ENCODE measurements around the gene CA12.

Gene CA12

DNA sequence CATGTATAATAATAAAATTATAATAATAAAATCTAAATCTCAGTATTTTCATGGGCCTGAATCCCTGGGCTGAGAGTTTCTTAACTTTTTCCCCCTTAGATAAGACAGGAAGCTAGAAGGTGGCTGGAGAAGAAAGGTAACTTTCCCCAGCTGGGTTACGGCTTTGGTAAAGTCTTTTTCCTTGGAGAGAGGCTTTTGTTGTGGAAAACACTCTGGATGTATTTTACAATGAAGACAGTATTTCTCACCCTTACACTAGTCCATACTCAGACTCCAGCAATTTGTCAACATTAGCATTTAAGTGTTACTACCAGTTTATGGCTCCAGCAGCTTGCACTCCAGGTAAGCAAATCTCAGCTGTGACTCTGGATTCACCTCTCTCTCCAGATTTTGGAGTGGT, 69.4 kb downstream of the CA12 start:
- no peak for DNase-seq

DNA sequence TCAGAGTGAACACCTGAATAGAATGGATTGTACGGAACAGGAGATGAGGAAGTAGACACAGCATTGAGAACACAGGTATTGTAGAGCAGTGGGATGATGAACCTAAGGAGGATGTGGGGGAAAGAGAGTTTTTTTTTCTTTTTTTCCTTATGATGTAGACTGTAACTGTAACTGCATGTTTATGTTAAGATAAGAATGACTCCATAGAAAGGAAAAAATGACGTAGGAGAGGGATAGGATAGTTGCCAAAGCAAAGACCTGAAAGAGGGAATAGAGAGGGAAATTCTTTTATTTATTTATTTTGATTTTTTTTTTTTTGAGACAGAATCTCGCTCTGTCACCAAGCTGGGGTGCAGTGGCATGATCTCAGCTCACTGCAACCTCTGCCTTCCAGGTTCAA, 71.0 kb downstream of the CA12 start:
- DNase-seq: no peak

DNA sequence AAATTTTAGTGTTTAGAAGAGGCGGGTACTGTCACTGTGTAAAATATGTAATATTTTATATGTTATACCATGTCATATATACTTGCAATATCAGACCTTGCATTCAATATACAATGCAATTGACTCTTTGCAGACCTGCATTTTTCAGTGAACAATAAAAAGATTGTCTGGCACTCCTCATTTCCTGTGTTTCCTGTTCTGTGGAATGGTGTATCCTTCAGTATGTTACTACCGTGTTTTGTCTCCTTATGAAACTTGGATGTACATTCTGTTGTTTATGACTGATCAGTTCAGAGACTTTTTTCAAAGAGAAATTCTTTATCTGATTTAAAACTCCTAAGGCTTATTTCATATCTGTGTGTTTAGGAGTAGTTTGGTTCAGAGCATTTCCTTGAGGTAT, 72.7 kb downstream of the CA12 start:
- no peak for DNase-seq

DNA sequence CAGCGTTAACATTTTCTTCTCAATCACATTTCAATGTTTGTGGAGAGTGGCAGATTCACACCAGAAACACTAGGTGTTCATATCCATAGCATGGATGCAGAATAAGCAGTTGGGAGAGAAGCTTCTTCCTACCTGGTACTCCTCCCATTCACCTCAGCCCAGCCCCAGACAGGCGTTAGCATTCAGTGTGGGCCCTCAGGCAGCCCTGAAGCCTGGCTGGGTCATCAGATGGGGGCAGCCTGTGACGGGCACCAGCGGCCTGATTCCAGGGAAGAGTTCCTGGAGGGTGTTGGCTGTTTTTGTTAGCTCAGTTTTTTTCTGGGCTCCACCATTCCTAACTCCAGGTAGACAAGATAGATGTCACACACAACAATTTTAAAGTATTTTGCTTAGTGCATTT, 73.2 kb downstream of the CA12 start:
- no peak for DNase-seq

DNA sequence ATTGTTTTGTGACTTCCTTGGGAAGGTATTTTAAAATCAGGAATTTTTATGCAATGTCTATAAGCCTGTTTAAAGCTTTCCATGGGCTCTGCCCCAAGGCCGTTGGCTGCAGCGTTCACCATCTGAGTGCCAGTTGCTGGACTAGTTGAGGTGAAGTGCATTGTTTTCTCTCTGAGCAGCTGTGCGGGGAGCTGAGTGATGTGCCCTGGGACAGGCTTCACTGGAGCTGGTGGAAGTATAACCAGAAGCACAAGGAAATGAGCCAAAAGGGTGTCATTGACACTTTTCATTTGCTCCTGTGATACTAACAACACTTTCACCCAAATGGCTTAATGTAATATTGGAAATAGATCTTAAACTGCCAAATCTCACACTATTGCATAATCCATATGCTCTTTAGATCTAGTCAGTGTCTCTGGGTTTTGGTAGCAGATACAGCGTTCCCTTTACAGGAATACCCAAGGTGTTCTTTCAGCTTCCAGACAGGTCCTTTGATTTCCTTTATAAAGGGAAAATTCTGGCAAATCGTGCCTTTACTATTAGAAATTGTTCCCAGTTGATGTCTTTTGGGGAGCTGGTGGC, 75.1 kb downstream of the CA12 start:
- no peak for DNase-seq

DNA sequence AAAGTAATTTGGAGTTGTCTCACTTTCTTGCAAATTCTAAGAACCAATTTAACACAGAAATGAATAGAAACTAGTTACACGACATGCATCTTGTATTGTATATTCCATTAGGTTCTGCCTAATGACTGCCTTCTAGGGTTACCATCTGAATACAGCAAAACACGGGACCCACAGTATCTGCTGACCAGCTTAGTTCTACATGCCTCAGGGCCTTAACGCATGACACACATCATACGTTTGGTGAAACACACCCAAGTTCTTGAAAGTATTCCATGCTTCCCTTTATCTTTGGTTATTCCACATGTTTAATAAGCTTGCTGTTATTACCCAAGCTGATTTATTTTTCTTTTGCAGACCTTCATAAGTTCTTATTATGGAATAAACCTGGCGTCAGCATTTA, 76.4 kb downstream of the CA12 start:
- no peak for DNase-seq

DNA sequence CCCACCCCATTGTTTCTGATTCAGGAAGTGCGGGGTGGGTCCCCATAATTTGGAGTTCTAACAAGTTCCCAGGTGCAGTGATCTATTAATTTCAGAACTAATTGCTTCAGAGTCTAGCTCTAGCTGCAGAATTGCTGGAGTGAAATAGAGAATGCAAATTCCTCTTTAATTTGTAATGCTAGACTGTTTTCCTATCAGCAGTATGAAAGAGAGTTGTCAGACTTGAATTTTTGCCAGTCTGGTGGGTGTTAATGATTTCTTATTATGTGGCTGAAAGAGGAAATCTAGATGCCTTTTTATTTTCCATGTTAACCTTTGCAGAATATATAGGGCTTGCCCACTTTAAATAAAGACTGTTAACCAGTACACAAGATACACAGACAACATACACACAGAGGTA, 80.6 kb downstream of the CA12 start:
- DNase-seq: no peak

DNA sequence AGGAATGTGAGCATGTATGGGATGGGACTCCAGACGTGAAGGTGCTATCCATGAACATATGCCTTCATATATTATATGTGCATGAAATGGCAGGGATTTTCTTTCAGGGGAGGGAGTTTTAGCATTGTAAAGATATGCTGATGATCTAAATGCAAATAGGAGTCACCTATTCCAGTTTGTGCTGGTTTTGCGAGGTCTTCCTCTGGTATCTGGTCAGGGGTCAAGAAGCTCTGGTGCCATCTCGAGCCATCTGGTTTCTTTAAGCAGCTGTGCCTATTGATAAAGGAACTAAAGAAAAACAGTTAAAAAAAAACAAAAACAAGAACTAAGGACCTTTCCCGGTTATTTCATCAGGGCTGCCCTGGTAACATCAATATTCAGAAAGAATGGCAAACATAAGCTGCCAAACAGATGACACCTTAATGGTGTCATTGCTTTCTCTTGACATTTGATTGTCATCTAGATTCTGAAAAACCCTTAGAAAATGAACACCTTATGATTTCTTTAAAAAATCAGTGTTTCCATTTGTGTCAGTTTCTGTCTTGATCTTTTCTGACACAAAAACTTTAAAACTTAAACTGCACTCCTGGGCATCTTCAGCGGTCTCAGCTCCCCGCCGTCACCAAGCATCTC, 81.6 kb downstream of the CA12 start:
- no peak for DNase-seq

DNA sequence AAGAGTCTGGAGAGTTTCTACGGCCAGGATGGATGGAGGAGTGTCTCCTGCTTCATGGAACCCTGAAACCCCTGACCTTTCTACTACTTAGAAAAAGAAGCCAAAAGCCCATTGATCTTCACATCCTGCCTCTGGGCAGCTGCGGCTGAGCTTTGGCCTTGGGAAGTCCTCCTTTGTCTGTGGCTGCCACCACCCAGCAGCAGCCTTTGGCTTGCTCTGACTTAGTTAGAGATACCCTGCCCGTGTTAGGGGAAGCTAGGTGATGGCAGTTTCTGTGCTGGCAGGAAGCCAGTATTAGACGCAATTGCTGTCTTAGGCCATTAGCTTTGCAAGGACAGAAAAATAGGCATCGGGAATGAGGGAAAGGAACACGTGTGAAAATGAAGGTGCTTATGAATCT, 85.5 kb downstream of the CA12 start:
- DNase-seq: no peak

DNA sequence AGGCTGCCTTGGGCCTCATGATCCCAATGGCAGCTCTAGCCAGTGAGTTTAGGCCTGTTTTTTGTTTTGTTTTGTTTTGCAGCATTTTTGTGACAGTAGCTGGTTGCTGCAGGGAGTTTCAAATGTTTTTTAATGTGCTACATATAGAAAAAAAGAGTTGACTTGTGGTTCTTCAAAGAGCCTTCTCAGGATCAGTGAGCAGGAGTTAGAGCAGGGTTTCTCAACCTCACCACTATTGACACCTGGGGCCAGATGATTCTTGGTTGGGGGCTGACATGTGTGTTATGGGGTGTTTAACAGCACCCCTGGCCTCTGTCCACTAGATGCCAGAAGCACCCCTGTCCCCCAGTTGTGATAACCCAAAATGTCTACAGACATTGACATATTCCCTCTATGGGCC, 86.3 kb downstream of the CA12 start:
- DNase-seq: no peak

DNA sequence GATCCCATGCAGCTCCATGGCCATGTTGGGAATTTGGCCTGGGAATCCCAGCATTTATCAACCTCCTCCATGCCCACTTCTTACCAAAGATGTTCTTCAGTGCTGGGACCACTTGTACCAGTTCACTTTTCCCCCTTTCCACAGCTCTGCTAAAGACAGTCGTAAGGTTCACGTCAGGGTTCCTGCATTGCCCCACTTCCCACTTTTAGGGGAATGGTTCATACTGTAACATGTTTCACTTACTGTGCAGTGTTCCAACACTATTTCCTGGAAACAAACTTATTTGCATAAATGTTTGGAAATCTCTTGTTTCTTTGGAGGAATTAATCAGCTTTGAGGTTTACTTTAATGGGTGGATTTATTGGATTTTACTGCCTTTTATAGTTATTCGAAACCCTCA, 87.3 kb downstream of the CA12 start:
- no peak for DNase-seq

DNA sequence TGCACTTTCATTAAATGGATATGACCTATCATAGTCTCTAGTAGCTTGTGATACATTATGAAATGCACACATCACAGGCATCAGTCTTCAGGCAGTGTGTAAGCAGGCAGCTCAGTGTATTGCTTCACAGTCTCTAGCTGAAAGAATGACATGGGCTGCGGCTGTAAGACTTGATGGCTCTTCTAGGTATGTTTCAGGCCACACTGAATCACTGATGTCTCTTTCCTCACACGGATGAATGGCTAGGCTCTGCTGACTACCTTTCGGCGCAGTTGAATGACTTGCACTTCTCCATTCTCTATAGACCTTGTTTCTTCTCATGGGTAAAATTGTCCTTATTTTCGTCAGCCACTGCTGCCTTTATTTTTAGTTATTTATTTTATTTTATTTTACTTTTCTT, 88.9 kb downstream of the CA12 start:
- no peak for DNase-seq

DNA sequence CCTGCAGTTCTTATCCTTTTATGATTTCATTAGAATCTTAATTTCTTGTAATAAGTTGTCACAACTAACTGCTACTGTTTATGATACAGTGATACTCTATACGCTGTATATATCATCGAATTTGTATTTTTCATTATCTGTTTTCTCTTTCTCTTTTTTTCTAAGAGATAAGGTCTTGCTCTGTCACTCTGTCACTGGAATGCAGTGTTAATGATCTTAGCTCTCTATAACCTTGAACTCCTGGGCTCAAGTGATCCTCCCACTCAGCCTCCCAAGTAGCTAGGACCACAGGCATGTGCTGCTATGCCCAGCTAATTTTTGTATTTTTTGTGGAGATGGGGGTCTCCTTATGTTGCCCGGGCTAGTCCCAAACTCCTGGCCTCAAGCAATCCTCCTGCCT, 89.4 kb downstream of the CA12 start:
- DNase-seq: no peak

DNA sequence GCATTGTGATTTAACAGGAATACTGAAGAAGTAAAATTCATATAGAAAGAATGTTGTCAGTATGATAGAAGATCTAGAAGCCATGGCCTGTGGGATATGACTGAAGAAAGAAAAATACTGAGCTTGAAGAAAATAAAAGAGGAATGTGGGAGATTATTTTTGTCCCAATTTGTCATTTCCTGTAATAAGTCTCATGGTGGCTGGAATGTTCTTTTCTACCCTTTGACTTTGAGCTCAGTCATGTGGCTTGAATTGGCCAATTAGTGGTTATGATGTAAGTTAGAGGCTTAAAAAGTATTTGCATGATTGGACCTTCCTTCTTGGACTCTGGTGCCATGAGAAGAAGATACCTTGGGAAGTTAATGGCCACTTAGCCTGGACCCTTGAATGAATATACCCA, 90.1 kb downstream of the CA12 start:
- DNase-seq: no peak

DNA sequence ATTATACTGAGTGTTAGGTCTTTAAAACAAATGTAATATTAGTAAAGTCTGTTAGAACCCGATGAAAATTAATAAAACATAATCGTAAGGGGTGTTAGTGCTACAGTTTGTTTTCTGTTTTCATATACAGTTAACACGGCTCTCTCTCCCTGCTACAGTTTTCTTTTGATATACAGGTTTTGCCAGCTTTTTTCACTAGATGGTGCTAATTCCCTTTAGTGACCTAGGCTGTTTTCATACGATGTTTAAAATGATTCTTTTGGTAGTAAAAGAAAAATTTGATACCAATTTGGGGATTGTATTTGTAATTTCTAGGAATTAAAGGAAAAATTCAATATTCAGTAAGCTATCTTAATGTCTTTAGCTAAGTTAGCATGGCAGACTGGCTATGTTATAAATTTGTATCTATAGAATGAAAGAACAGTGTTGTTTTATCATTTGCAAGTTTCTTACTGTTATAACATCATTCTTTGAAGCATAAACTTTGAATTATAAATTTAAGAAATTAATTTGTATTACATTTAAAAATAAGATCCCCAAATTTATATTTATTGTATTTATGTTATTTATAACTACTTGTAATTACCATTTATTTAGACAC, 92.8 kb downstream of the CA12 start:
- peak in 2 of 58 donors; percentile 14 to 67 for DNase-seq

DNA sequence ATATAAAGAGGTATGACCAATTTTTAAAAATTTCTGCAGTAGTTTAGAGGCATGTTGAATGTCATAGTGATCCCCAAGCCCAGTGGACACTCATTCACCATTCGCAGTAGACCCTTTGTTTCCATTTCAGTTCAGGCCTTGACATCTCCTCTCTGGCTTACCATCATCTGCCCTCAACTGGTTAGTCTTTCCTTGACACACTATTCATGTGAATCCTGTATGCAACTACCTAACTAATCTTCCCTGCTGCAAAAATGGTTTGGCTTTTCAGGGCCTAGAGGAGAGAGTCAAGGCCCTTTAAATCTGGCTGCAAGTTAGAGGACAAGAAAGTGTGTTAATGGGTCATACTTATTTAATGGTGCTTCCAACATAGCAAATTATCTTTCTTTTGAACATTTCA, 93.3 kb downstream of the CA12 start:
- no peak for DNase-seq

DNA sequence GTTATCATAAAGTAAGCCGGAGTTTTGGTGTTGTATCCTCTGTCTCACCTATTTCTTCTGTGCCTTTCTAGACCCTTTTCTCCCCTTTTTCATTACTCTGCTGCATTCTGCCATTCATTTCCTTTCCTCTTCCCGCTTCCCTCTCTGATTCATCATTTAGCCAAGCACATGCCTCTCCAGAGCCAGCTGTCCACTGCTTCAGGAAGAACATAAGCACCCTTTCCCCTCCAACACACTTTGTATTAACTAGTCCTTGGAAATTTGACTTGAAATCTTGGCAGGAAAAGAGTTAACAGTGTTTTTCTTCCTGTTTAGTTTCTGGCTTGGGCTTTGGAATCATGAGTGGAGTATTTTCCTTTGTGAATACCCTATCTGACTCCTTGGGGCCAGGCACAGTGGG, 94.5 kb downstream of the CA12 start:
- no peak for DNase-seq

DNA sequence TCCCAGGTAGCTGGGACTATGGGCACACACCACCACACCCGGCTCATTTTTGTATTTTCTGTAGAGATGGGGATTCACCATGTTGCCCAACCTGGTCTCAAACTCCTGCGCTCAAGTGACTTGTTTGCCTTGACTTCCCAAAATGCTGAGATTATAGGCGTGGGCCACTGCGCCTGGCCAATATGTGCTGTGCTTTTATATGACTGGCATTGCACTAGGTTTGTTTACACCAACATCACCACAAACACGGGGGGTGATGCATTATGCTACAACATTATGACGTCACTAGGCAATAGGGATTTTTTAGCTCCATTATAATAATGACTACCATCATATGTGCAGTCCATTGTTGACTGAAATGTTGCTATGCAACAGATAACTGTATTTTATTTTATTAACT, 97.3 kb downstream of the CA12 start:
- no peak for DNase-seq

DNA sequence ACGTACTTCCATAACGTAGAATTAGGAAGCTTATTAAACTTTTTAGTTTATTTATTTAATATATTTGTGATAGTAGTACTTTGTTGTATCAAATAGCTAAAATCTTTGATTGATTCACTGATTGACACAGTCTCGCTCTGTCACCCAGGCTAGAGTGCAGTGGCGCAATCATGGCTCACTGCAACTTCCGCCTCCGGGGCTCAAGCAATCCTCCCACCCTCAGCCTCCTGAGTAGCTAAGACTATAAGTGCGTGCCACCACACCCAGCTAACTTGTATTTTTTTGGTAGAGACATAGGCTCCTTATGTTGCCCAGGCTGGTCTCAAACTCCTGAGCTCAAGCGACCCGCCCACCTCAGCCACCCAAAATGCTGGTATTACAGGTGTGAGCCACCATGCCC, 98.5 kb downstream of the CA12 start:
- DNase-seq: no peak

DNA sequence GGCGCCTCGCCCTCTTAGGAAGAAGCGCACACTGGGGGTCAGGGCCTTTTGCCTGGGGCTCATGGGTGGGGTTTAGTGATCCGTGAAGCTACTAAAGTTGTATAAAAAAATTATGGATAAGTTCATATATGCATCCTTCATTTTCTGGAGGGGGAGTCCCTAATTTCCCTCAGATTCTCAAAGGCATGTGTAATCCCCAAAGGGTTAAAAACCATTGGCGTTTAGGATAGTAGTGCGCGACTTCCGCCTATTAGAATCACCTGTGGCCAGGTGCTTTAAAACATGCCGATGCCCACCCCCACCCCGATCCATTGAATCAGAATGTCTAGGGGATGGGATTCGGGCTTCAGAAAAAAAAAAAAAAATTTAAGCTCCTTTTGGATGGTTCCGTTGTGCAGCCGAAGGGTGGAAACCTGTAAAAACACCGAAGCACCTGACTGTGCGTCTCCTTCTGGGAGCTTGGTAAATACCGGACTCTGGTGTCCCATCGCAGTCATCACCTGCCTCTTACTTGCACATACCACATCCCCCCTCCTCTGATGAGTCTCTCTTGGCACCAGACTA, 103.7 kb downstream of the CA12 start:
- DNase-seq: peak in 7 of 58 donors; percentile 5 to 34 (median 8)

DNA sequence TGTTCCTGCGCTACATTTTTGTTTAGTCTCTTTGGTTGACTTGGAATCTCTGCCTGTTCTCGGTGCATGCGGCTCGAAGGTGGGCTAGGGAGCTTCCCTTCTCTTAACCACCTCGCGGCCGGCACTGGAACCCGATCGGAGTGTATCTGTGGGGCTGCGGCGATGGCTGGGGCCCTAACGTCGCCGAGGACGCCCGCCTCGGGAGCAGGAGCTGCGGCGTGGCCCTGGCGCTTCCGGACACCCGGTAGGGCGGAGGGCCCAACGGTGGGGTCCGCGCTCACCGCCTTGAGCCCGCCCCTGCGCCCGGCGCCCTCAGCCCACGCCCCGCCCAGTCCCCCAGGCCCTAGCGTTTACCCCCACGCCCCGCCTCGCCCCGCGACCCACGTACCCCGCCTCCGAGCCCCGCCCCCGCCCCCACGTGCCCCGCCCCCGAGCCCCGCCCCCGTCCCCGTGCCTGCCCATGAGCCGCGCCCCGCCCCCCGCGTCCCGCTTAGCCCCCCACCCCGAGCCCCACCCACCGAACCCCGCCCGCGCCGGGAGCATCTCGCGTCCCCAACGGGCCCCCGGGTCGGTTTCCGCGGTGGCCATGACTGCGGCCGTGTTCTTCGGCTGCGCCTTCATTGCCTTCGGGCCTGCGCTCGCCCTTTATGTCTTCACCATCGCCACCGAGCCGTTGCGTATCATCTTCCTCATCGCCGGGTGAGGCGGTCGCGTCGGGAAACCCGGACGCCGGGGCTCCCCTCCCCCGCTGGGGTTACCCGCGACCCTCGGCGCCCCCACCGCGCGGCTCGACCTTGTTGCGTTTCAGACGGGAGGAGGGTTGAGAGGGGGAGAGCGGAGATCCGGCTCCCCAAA, 104.4 kb downstream of the CA12 start, which contains the start of gene APH1B:
Gene APH1B, plus strand, starts transcription at position 568 of the 855 bp plus-strand sequence. Its CDS starts 19 bp downstream, at position 587.
- peak in 56 of 58 donors; percentile 27 to 87 (median 75) for DNase-seq
